Dendritic cell treated with granulocyte-macrophage colony-stimulating factor and Interleukin-4, amounts not matched to agents 40 ng/mL and 50 ng/mL, for 4 days (primary cell): ENCODE data around the gene HAL.
"Not testable (repeated sequence)": the region's sequence is repeated elsewhere in the genome, so short reads cannot be mapped to it uniquely, and the experiment has no call there.

Experiments
- H3K27ac Mint-ChIP-seq: one replicate; pipeline ENCODE4 v1.8.0; 2022; ENCODE audit warnings: mild to moderate bottlenecking, mixed read lengths
- H3K27me3 Mint-ChIP-seq: one replicate; pipeline ENCODE4 v1.8.0; 2022; ENCODE audit warnings: mild to moderate bottlenecking, mixed read lengths
- H3K36me3 Mint-ChIP-seq: one replicate; pipeline ENCODE4 v1.8.0; 2022; ENCODE audit warnings: low read depth, mixed read lengths
- H3K4me1 Mint-ChIP-seq: one replicate; pipeline ENCODE4 v1.8.0; 2022; ENCODE audit warnings: low read depth, mixed read lengths
- H3K4me3 Mint-ChIP-seq: one replicate; pipeline ENCODE4 v1.8.0; 2022; ENCODE audit warnings: mild to moderate bottlenecking, moderate library complexity, mixed read lengths
- H3K9me3 Mint-ChIP-seq: one replicate; pipeline ENCODE4 v1.8.0; 2022; ENCODE audit warnings: mixed read lengths
- intact Hi-C: fragments of 100-400 bp; cut with micrococcal nuclease; formaldehyde crosslinking; loops from one replicate; pipeline ENCODE4 v1.15.0; 2022

HAL gene

DNA sequence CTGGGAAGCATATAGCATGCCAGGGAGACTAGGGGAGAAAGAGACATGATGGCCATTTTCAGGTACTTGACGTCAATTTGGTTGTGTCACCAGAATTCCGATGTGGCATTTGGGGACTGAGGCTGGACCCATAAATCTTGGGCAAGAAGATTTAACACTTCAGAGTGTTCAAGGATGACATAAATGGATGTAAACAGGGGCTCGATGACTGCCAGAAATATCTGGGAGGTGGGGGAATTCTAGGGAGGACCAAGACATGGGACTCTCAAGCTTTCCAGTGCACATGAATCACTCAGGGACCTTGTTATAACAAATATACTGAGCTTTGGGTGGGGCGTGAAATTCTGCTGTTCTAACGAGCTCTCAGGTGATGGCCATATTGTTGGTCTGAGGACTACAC lies 17.8 kb downstream of the HAL start:
- H3K9me3 Mint-ChIP-seq = no peaks in the 10 kb centered on the region
- H3K4me1 Mint-ChIP-seq = no peaks in the 10 kb centered on the region
- H3K4me3 Mint-ChIP-seq = no peak overlapping the region
- H3K36me3 Mint-ChIP-seq = peaks cover 14% of the 10 kb centered on the region
- no peaks in the 10 kb centered on the region for H3K27me3 Mint-ChIP-seq
- intact Hi-C loops = no loop called here
- H3K27ac Mint-ChIP-seq = no peak overlapping the region

DNA sequence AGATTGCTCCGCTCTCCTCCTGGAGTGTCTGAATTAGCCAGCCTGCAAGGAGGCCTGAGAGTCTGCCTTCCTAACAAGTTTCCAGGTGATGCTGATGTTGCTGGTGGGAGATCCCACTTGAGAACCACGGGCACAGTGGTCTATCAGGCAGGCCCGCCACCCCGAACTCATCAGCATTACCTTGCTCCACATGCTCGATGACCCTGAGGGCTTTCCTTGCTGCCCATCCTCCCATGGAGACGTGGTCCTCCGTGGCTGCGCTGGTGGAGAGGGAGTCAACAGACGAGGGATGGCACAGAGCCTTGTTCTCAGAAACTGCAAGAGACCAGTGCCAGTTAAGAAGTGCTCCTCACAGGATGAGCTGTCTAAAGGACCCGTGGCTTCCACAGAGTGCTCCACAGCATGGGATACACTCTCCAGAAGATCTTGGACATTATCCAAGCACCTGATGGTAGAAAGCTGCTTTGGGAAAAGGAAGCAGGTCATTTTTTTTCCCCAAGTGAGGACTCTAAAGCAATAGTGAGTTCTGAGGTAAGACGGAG lies 18.3 kb downstream of the HAL start:
- Mint-ChIP-seq H3K4me1 (no peaks in the 10 kb centered on the region), H3K36me3 (peaks cover 14% of the 10 kb centered on the region), H3K9me3 (no peaks in the 10 kb centered on the region), H3K27ac (no peak overlapping the region), H3K27me3 (no peaks in the 10 kb centered on the region), H3K4me3 (no peak overlapping the region)
- intact Hi-C loops = no loop called here

DNA sequence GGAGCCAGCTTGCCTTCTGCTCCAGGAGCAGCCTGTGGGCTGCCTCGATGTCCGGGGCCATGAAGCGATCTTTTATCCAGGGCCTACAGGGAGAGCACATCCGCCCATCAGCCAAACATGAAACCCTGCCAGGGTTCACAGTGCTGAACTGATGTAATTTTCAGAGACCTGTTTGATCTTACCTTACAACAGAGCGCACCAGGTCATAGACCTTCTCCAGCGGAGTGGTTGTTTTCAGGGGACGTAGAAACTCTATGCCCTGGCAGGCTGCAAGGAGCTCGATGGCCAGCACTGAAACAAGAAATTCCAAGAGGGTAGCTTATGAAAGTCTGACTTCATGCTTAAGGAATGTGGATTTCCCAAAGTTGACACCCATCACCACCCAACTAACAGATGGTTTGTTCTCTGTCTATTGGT lies 19.7 kb downstream of the HAL start:
- H3K36me3 Mint-ChIP-seq = peaks cover 14% of the 10 kb centered on the region
- intact Hi-C loops = no loop called here
- H3K27me3 Mint-ChIP-seq = no peaks in the 10 kb centered on the region
- no peak overlapping the region for H3K27ac Mint-ChIP-seq
- H3K4me1 Mint-ChIP-seq = no peaks in the 10 kb centered on the region
- no peaks in the 10 kb centered on the region for H3K9me3 Mint-ChIP-seq
- H3K4me3 Mint-ChIP-seq = no peak overlapping the region

DNA sequence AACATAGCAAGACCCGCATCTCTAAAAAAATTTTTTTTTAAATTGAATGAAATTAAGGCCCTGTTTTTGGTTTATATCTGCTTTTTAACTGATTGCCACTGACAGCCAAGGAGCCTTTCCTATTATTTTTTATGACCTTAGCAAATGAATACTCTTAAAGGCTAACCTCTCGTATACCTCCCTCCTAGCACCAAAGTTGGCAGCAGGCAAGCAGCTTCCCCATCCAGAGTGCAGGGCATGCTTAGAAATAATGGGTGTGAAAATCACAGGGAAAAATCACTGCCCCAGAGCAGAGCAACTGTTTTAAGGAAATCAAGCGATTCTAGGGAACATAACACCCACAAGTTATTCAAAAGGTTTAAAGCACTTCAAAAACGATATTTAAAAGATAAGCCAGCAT lies 20.7 kb downstream of the HAL start:
- Mint-ChIP-seq H3K4me3 (no peak overlapping the region), H3K9me3 (no peaks in the 10 kb centered on the region), H3K36me3 (peaks cover 14% of the 10 kb centered on the region), H3K27me3 (no peaks in the 10 kb centered on the region), H3K27ac (no peak overlapping the region), H3K4me1 (no peaks in the 10 kb centered on the region)
- intact Hi-C loops = no loop called here

DNA sequence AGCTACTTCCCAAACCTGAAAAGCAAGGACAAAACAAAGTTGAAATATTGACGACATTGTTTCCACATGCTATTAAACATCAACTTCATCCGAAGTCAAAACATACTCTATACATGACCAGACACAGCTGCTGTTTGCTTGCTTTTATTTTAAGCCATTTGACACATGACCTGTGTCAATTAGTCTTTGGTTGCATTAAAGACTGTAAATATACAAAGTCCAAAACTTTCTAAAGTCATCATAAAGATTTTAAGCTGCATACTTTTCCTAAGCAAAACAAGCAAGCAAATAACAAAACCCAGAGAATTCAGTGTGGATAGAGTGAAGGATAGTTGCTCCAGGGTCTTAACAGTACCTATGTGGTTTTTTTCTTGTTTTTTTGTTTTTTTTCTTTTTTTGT lies 21.8 kb downstream of the HAL start:
- Mint-ChIP-seq H3K4me3 (no peak overlapping the region), H3K27ac (no peak overlapping the region), H3K4me1 (no peaks in the 10 kb centered on the region), H3K9me3 (no peaks in the 10 kb centered on the region), H3K36me3 (peaks cover 14% of the 10 kb centered on the region), H3K27me3 (no peaks in the 10 kb centered on the region)
- intact Hi-C loops = no loop called here

- intact Hi-C loops = no loop called here
- H3K9me3 Mint-ChIP-seq = no peaks in the 10 kb centered on the region
- peaks cover 11% of the 10 kb centered on the region for H3K36me3 Mint-ChIP-seq
- no peak overlapping the region for H3K4me3 Mint-ChIP-seq
- no peaks in the 10 kb centered on the region for H3K27me3 Mint-ChIP-seq
- no peak overlapping the region for H3K27ac Mint-ChIP-seq
- no peaks in the 10 kb centered on the region for H3K4me1 Mint-ChIP-seq
Observed at GRCh38 chr12:95972832-95973456, 23.2 kb downstream of the HAL start.

- H3K27me3 Mint-ChIP-seq = no peaks in the 10 kb centered on the region
- no peak overlapping the region for H3K27ac Mint-ChIP-seq
- intact Hi-C loops = no loop called here
- H3K36me3 Mint-ChIP-seq = peaks cover 7% of the 10 kb centered on the region
- no peak overlapping the region for H3K4me3 Mint-ChIP-seq
- H3K9me3 Mint-ChIP-seq = no peaks in the 10 kb centered on the region
- H3K4me1 Mint-ChIP-seq = no peaks in the 10 kb centered on the region
Observed at GRCh38 chr12:95970905-95971304, 25.2 kb downstream of the HAL start.

DNA sequence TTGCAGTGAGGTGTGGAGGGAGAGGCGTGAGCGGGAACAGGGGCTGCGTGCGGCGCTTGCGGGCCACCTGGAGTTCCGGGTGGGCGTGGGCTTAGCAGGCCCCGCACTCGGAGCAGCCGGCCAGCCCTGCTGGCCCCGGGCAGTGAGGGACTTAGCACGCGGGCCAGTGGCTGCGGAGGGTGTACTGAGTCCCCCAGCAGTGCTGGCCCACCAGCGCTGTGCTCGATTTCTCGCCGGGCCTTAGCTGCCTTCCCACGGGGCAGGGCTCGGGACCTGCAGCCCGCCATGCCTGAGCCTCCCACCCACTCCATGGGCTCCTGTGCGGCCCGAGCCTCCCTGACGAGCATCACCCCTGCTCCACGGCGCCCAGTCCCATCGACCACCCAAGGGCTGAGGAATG lies 27.0 kb downstream of the HAL start:
- H3K36me3 Mint-ChIP-seq, H3K4me1 Mint-ChIP-seq, H3K27me3 Mint-ChIP-seq, H3K4me3 Mint-ChIP-seq, intact Hi-C loops, H3K27ac Mint-ChIP-seq, H3K9me3 Mint-ChIP-seq: not testable (repeated sequence)

- Mint-ChIP-seq H3K4me1 (peaks cover 8% of the 10 kb centered on the region), H3K36me3 (peaks cover 7% of the 10 kb centered on the region), H3K9me3 (no peaks in the 10 kb centered on the region), H3K27ac (no peak overlapping the region), H3K27me3 (no peaks in the 10 kb centered on the region), H3K4me3 (no peak overlapping the region)
- intact Hi-C loops = no loop called here
Observed at GRCh38 chr12:95967301-95967700, 28.8 kb downstream of the HAL start.

- H3K27me3 Mint-ChIP-seq = no peaks in the 10 kb centered on the region
- H3K36me3 Mint-ChIP-seq = peaks cover 7% of the 10 kb centered on the region
- H3K9me3 Mint-ChIP-seq = no peaks in the 10 kb centered on the region
- H3K27ac Mint-ChIP-seq = no peak overlapping the region
- H3K4me1 Mint-ChIP-seq = peaks cover 8% of the 10 kb centered on the region
- H3K4me3 Mint-ChIP-seq = no peak overlapping the region
- intact Hi-C loops = no loop called here
Observed at GRCh38 chr12:95966287-95966870, 29.8 kb downstream of the HAL start.

GRCh38 chr12:95963096-95963495 lies 33.0 kb downstream of the HAL start:
- H3K4me3 Mint-ChIP-seq = no peak overlapping the region
- no peak overlapping the region for H3K27ac Mint-ChIP-seq
- peaks cover 7% of the 10 kb centered on the region for H3K36me3 Mint-ChIP-seq
- H3K27me3 Mint-ChIP-seq = no peaks in the 10 kb centered on the region
- intact Hi-C loops = no loop called here
- peaks cover 13% of the 10 kb centered on the region for H3K4me1 Mint-ChIP-seq
- no peaks in the 10 kb centered on the region for H3K9me3 Mint-ChIP-seq

GRCh38 chr12:95962222-95962621 lies 33.9 kb downstream of the HAL start:
- H3K27ac Mint-ChIP-seq = no peak overlapping the region
- intact Hi-C loops = no loop called here
- H3K36me3 Mint-ChIP-seq = peaks cover 7% of the 10 kb centered on the region
- no peak overlapping the region for H3K4me3 Mint-ChIP-seq
- H3K4me1 Mint-ChIP-seq = peaks cover 13% of the 10 kb centered on the region
- no peaks in the 10 kb centered on the region for H3K27me3 Mint-ChIP-seq
- H3K9me3 Mint-ChIP-seq = no peaks in the 10 kb centered on the region

DNA sequence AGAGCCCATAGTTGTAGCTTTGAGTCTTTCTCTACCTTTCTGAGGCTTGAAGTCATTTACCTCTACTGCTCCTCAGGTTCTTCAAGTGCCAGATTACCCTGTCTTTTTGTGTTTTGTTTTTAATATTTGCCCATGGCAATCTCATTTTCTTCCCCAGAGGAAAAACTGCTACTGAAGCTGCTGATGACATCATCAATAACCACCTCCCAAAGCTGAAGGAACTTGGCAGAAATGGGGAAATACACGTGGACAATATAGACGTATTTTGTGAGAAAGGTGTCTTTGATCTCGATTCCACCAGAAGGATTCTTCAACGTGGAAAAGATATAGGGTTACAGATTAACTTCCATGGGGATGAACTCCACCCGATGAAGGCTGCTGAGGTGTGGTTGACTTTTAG lies 35.9 kb downstream of the HAL start:
- Mint-ChIP-seq H3K27ac (no peak overlapping the region), H3K27me3 (no peaks in the 10 kb centered on the region), H3K4me1 (peaks cover 13% of the 10 kb centered on the region), H3K9me3 (no peaks in the 10 kb centered on the region), H3K4me3 (no peak overlapping the region), H3K36me3 (no peaks in the 10 kb centered on the region)
- intact Hi-C loops = no loop called here

DNA sequence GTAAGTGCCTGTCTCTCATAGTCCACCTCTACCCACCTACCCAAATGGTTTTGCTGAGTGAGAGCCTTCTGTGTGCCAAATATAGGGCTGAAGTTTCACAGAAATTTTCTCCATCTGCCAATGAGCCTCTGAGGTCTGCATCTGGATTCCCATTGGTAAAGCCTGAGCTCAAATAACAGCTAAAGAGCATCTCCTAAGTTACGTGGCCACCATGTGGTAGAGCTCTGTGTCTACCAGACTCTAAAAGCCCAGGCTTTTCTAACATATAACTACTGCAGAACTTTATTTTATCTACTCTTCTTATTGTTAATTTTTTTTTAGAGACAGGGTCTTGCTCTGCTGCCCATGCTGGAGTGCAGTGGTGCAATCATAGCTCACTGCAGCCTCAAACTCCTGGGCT lies 37.0 kb downstream of the HAL start:
- Mint-ChIP-seq H3K27me3 (no peaks in the 10 kb centered on the region), H3K4me1 (peaks cover 5% of the 10 kb centered on the region), H3K9me3 (no peaks in the 10 kb centered on the region), H3K27ac (no peak overlapping the region), H3K36me3 (no peaks in the 10 kb centered on the region), H3K4me3 (no peak overlapping the region)
- intact Hi-C loops = loop anchor here (2.0 kb wide), 1 partner anchor 40 kb away; no protein-coding TSS in a partner anchor
